ENCODE data around the gene LMTK3.

DNA sequence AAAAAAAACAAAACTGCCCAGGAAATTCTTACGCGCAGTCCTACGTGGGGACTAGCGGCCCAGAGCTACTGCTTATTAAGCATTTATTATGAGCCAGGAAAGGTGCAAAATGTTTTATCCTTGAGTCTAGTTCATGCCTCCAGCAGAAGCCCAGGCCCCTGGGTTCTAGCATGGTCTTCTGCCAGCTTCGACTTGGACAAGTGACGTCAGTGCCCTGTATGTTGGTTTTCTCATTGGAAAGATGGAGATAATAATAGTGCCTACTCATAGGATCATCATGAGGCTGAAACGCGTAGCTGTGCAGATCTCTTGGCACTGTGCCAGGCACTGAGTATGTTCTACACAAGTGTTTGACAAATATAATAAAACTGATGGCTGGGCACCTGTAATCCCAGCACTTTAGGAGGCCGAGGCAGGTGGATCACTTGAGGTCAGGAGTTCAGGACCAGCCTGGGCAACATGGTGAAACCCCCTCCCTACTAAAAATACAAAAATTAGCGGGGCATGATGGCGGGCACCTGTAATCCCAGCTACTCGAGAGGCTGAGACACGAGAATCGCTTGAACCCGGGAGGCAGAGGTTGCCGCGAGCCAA lies 28.0 kb upstream of the LMTK3 start:
- TF ChIP-seq YY1 (IDR thresholded peaks at IDR 0.05; ENCODE audit: insufficient read depth, insufficient read length) (no peak), ZNF274 (IDR thresholded peaks at IDR 0.05; ENCODE audit: low read depth, low read length) (no peak)
